ENCODE results near the gene VMO1.

DNA sequence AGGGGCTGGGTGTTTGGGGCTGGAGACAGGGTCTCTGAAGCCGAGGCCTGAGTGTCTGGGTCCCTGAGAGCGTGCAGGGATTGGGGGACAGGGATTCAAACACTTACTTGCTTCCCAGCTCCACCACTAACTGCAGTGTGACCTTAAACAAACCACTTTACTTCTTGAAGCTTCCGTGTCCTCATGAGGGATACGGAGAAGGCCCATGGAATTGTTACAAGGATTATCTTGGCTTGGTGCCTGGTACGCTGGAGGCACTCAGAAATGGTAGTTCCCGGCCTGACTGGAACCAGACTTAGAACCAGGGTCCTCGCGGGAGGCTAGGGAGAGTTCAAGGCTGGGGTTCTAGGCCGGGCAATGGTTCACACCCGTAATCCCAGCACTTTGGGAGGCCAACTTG lies 43.5 kb downstream of the VMO1 start:
- TF ChIP-seq, protein P1, sequence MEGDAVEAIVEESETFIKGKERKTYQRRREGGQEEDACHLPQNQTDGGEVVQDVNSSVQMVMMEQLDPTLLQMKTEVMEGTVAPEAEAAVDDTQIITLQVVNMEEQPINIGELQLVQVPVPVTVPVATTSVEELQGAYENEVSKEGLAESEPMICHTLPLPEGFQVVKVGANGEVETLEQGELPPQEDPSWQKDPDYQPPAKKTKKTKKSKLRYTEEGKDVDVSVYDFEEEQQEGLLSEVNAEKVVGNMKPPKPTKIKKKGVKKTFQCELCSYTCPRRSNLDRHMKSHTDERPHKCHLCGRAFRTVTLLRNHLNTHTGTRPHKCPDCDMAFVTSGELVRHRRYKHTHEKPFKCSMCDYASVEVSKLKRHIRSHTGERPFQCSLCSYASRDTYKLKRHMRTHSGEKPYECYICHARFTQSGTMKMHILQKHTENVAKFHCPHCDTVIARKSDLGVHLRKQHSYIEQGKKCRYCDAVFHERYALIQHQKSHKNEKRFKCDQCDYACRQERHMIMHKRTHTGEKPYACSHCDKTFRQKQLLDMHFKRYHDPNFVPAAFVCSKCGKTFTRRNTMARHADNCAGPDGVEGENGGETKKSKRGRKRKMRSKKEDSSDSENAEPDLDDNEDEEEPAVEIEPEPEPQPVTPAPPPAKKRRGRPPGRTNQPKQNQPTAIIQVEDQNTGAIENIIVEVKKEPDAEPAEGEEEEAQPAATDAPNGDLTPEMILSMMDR (IDR thresholded peaks at IDR 0.05; ENCODE audit: low read length), result no peak
- no peak for TF ChIP-seq EZH2 (optimal IDR thresholded peaks at IDR 0.05; ENCODE audit: low read depth, low read length)
- no peak for TF ChIP-seq EZH2phosphoT487 (IDR thresholded peaks at IDR 0.05; ENCODE audit: low read length)

Measured in MM.1S (cell line).